ENCODE results near the gene FARSB. TPM values are rescaled to one million over a fixed set of nuclear protein-coding genes. Genes with fewer than 3 reads are reported as not detected.

FARSB gene
- total RNA-seq, 1 experiment from 2014 or later: 47.5 TPM

GRCh38 chr2:222561817-222562645 lies 93.9 kb downstream of the FARSB start:
- peak; percentile 57 for DNase-seq (ENCODE audit: low spot score)

GRCh38 chr2:222561151-222561550 lies 94.7 kb downstream of the FARSB start:
- DNase-seq (ENCODE audit: low spot score): no peak

GRCh38 chr2:222554517-222554916 lies 101.4 kb downstream of the FARSB start:
- DNase-seq (ENCODE audit: low spot score): no peak

- DNase-seq (ENCODE audit: low spot score): no peak
These were observed 106.9 kb downstream of the FARSB start for GRCh38 chr2:222548992-222549391.

- no peak for DNase-seq (ENCODE audit: low spot score)
These were observed 108.8 kb downstream of the FARSB start for GRCh38 chr2:222547083-222547482.

- no peak for DNase-seq (ENCODE audit: low spot score)
These were observed 109.8 kb downstream of the FARSB start for GRCh38 chr2:222545823-222546795.

GRCh38 chr2:222544661-222545060 lies 111.2 kb downstream of the FARSB start:
- no peak for DNase-seq (ENCODE audit: low spot score)

GRCh38 chr2:222538535-222538934 lies 117.4 kb downstream of the FARSB start:
- no peak for DNase-seq (ENCODE audit: low spot score)

GRCh38 chr2:222535477-222535876 lies 120.4 kb downstream of the FARSB start:
- DNase-seq (ENCODE audit: low spot score): no peak

GRCh38 chr2:222532315-222532714 lies 123.6 kb downstream of the FARSB start:
- no peak for DNase-seq (ENCODE audit: low spot score)

GRCh38 chr2:222526480-222527277 lies 129.2 kb downstream of the FARSB start:
- no peak for DNase-seq (ENCODE audit: low spot score)

GRCh38 chr2:222525811-222526210 lies 130.1 kb downstream of the FARSB start:
- no peak for DNase-seq (ENCODE audit: low spot score)

- no peak for DNase-seq (ENCODE audit: low spot score)
These were observed 131.9 kb downstream of the FARSB start for GRCh38 chr2:222523783-222524544.

- DNase-seq (ENCODE audit: low spot score): no peak
These were observed 133.8 kb downstream of the FARSB start for GRCh38 chr2:222522082-222522481.

GRCh38 chr2:222521099-222521498 lies 134.8 kb downstream of the FARSB start:
- no peak for DNase-seq (ENCODE audit: low spot score)

Other genes with a start within 250 kb of the FARSB start
- gene SGPP2, start 231.5 kb downstream of the FARSB start, total RNA-seq (2014; rRNA removed; shearing (Covaris generic)): not detected in 2 replicates
- gene MOGAT1, start 15.6 kb upstream of the FARSB start, total RNA-seq (2014; rRNA removed; shearing (Covaris generic)): not detected in 2 replicates
- 133 and 163 TPM in 2 replicates for gene ACSL3, start 204.9 kb upstream of the FARSB start, total RNA-seq (2014; rRNA removed; shearing (Covaris generic))

Measured in A172 (cell line).